Measurements from ENCODE around the gene APOC3.
"Not testable (repeated sequence)": the region's sequence is repeated elsewhere in the genome, so short reads cannot be mapped to it uniquely, and the experiment has no call there.

Gene APOC3

DNA sequence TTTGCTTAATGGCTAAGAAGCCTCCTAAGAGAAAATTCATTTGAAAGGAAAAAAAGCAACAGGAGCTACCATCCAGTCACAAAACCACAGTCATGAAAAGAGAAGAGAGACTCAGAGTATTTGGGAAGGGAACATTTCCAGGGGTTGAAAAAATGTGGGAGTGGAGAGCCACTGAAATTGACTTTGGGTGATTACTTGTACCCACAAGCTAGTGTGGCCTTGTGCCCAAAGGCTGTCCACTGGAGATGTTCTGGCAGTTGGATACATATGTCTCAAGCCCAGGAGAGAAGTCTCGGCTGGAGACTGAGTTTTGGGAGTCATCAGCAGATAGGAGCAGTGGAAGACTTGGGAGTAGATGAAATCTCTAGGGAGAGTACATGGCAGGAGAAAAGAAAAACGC lies 34.9 kb upstream of the APOC3 start:
- Mint-ChIP-seq H3K4me1 (peaks cover 13% of the 10 kb centered on the region), H3K27me3 (peaks cover 26% of the 10 kb centered on the region), H3K9me3 (no peaks in the 10 kb centered on the region), H3K27ac (no peak overlapping the region), H3K4me3 (no peak overlapping the region)
- DNase-seq (no peak), ATAC-seq (no peak)

DNA sequence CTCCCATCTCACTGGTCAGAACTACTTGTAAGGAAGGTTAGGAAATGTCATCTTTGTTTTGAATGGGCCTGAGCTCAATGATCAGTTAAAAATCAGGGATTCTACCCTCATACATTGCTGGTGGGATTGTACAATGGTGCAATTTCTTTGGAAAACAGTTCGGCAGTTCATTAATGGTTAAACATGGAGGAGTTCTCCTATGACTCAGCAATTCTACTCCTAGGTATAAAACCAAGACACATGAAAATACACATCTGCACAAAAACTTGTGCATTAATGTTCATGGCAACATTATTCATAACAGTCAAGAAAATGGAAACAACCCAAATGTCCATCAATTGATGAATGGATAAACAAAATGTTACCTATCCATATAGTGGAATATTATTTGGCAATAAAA lies 33.2 kb upstream of the APOC3 start:
- H3K9me3 Mint-ChIP-seq: no peaks in the 10 kb centered on the region
- H3K4me3 Mint-ChIP-seq: no peak overlapping the region
- peaks cover 2% of the 10 kb centered on the region for H3K4me1 Mint-ChIP-seq
- peaks cover 18% of the 10 kb centered on the region for H3K27me3 Mint-ChIP-seq
- ATAC-seq: no peak
- no peak overlapping the region for H3K27ac Mint-ChIP-seq
- DNase-seq: no peak

DNA sequence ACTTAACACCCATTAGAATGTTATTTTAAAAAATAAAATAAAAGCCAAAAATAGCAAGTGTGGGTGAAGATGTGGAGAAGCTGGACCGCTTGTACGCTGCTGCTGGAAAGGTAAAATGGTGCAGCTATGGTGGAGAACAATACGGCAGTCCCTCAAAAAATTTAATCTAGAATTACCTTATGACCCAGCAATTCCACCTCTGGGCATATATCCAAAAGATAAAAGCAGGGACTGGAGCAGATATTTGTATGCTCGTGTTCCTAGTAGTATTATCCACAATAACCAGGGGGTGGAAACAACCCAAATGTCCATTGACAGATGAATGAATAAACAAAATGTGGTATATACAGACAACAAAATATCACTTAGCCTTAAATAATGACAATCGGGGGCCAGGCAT lies 31.9 kb upstream of the APOC3 start:
- Mint-ChIP-seq H3K4me1 (no peaks in the 10 kb centered on the region), H3K4me3 (no peak overlapping the region)
- no peak for ATAC-seq

DNA sequence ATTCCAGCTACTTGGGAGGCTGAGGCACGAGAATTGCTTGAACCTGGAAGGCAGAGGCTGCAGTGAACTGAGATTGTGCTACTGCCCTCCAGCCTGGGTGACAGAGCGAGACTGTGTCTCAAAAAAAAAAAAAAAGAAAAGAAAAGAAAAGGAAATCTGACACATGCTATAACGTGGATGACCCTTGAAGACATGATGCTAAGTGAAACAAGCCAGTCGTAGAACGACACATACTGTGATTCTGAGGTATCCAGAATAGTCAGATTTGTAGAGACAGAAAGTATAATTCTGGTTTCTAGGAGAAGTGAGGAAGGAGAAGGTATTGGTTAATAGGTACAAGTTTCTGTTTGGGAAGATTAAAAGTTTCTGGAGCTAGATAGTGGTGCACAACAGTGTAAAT lies 31.3 kb upstream of the APOC3 start:
- Mint-ChIP-seq H3K9me3 (no peaks in the 10 kb centered on the region), H3K27me3 (peaks cover 18% of the 10 kb centered on the region), H3K4me3 (no peak overlapping the region), H3K4me1 (no peaks in the 10 kb centered on the region), H3K27ac (no peak overlapping the region)
- ATAC-seq: peak; percentile 57
- no peak for DNase-seq

More for the DNA sequence above, 31.9 kb upstream of the APOC3 start:
- Mint-ChIP-seq H3K9me3 (no peaks in the 10 kb centered on the region), H3K27me3 (peaks cover 18% of the 10 kb centered on the region), H3K27ac (no peak overlapping the region)
- DNase-seq: no peak

DNA sequence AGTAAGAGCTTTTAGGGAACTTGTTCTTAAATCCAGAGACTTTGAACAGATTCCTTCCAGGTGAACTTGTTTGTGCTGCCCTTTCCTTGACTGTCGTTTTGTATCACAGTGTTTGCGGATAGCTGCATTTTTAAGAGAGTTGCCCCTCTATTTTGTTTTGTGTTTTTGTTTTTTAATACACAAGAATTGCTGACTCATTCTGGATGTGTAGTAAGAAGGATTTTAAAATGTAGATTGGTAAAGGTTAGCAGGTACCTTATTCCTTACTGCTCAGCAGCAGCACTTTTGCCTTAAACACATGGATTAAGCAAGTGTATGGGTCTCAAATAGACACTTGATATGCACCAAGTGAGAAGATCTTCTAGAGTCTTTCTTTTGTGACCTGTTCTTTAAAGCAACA lies 29.1 kb upstream of the APOC3 start:
- no peak for DNase-seq
- Mint-ChIP-seq H3K27ac (no peak overlapping the region), H3K4me1 (no peaks in the 10 kb centered on the region), H3K9me3 (no peaks in the 10 kb centered on the region), H3K27me3 (peaks cover 10% of the 10 kb centered on the region), H3K4me3 (no peak overlapping the region)
- ATAC-seq: no peak

DNA sequence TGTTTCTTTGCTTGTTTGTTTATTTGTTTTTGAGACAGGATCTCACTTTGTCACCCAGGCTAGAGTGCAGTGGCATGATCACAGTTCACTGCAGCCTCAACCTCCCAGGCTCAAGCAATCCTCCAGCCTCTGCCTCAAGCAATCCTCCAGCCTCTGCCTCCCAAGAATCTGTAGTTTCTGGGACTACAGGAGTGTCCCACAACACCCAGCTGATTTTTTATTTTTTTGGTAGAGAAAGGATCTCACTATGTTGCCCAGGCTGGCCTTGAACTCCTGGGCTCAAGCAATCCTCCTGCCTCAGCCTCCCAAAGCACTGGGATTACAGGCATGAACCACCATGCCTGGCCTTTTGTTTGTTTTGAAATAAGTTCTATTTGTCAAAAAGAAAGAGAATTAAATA lies 28.0 kb upstream of the APOC3 start:
- not testable (repeated sequence) for H3K27me3 Mint-ChIP-seq, H3K27ac Mint-ChIP-seq, ATAC-seq, H3K9me3 Mint-ChIP-seq, H3K4me3 Mint-ChIP-seq, H3K4me1 Mint-ChIP-seq, DNase-seq

DNA sequence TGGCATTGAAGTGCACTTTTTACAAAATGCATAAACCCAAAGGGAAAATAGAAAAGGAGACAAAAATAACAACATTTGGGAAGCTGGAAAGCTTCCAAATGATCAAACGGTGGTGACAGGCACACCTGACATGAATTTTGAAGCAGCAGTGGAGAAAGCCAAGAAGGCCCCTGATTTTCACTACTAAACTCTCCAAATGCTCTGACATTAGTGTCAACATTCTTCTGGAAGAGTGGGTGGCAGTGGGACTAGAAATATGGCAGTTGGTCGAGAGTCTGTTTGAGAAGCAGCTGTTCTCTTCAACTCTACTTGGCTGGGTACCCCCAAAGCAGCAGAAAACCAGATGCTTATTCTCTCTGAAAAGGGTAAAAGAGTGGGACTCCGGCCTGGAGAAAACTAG lies 25.7 kb upstream of the APOC3 start:
- DNase-seq (no peak), ATAC-seq (no peak)
- H3K9me3 Mint-ChIP-seq: no peaks in the 10 kb centered on the region
- H3K4me3 Mint-ChIP-seq: no peak overlapping the region
- H3K27me3 Mint-ChIP-seq: peaks cover 4% of the 10 kb centered on the region
- H3K4me1 Mint-ChIP-seq: no peaks in the 10 kb centered on the region
- H3K27ac Mint-ChIP-seq: no peak overlapping the region

DNA sequence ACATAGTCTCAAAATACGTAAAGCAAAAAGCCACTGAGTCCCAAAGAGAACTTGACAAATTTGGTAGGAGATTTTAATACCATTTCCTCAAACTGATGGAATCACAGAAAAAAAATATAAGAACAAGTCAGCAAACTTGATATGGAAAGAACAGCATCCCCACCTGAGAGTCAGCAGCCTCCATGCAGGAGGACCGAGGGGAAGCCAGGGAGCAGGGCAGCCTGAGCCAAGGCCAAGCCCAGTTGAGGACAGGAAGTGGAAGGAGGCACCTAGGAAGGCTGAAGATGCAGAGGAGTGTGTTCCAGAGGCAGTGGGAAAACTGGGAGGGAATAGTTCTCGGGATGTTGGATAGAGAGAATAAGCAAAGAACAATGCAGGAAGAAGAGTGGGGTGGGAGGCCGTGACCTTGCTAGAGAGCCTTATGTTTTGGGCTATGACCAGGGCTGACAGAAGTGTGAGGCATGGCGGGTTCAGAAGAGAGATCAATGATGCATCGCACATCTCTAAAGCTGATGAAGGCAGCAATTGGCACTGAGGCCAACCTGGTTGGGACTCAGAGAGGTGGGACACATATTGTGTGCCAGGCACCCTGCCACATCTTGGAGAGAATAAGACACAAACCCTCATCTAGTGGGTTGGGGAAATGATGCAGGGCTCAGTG lies 22.0 kb upstream of the APOC3 start:
- Mint-ChIP-seq H3K27ac (no peak overlapping the region), H3K9me3 (no peaks in the 10 kb centered on the region), H3K4me3 (no peak overlapping the region), H3K27me3 (no peaks in the 10 kb centered on the region), H3K4me1 (no peaks in the 10 kb centered on the region)
- DNase-seq (no peak), ATAC-seq (no peak)

DNA sequence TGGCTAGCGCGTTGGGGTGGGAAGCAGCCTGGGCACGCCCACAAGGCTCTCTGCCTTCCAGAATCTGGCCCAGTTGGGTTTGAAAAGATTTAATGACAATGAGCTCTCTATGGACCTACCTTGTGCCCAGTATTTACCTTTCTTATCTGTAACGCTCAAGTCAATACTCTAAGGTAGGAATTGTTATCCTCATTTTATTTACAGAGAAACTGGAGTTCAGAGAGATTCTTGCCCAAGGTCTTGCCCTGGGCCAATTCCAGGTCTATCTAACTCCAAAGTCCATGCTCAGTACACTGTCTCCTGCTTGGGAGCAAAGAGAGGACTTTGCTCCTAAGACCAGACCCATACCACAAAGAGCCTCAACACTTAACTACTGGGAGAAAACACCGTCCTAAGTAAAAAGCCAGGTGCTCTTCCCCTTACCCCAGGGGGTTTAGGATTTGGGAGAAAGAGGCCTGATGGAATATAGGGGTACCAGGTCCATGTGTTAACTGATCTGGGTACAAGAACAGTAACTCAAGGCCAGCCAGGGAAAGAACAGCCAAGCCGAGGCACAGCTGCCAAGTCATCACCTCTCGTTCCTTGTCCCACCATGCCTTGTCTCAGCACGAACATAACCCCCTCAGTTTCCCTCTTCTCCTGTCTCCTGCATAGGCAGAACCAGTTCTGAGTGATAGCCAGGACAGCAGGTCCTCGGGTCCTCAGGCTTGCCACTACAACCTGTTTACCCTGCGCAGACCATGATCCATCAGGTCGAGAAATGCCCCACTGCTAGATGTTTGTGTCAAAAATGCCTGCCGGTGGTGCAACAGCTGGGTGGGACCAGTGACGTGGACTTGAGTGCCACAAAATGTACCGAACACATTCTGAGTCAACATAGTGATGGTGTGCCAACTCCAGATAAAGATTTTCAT lies 21.2 kb upstream of the APOC3 start:
- H3K27ac Mint-ChIP-seq: no peak overlapping the region
- no peak for ATAC-seq

DNA sequence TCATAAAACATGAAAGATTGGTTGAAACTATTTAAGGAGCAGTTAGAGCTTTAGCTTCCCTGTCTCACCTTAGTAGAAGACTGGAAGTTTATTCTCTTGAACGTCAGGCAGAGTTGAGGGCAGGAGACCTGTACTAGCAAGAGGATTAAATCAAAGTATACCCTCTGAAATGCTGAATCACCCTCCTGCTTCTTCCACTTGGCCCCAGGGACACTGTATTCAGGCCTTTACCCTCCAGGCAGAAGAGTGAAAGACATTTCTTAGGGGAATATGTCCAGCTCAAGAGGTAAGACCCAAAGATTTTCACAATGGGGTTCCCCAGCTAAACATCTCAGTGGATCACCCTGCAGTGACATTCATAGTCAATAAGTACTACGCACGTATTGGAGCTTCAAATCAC lies 18.5 kb upstream of the APOC3 start:
- no peak for DNase-seq
- no peak for ATAC-seq
- no peaks in the 10 kb centered on the region for H3K4me1 Mint-ChIP-seq
- no peak overlapping the region for H3K4me3 Mint-ChIP-seq
- H3K27me3 Mint-ChIP-seq: no peaks in the 10 kb centered on the region
- H3K27ac Mint-ChIP-seq: no peak overlapping the region
- H3K9me3 Mint-ChIP-seq: no peaks in the 10 kb centered on the region

More for the DNA sequence above, 21.2 kb upstream of the APOC3 start:
- H3K4me3 Mint-ChIP-seq: no peak overlapping the region
- H3K9me3 Mint-ChIP-seq: no peaks in the 10 kb centered on the region
- no peaks in the 10 kb centered on the region for H3K4me1 Mint-ChIP-seq
- DNase-seq: no peak
- no peaks in the 10 kb centered on the region for H3K27me3 Mint-ChIP-seq

DNA sequence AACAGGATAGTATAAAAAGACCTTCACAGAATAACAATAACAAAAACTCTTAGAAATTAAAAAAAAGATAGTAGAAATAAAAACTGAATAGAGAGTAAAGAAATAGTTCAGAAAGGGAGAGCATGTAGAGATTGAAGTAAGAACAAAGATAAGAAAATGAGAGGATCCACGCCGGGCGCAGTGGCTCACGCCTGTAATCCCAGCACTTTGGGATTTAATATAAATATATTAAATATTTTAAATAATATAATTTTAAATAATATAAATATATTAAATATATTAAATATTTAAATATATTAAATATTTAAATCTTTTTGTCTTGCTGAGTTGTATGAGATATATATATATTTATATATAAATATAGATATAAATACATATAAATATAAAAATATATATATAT lies 17.6 kb upstream of the APOC3 start:
- ATAC-seq (no peak), DNase-seq (no peak)
- Mint-ChIP-seq H3K27ac (no peak overlapping the region), H3K27me3 (no peaks in the 10 kb centered on the region), H3K4me1 (no peaks in the 10 kb centered on the region), H3K4me3 (no peak overlapping the region), H3K9me3 (no peaks in the 10 kb centered on the region)

DNA sequence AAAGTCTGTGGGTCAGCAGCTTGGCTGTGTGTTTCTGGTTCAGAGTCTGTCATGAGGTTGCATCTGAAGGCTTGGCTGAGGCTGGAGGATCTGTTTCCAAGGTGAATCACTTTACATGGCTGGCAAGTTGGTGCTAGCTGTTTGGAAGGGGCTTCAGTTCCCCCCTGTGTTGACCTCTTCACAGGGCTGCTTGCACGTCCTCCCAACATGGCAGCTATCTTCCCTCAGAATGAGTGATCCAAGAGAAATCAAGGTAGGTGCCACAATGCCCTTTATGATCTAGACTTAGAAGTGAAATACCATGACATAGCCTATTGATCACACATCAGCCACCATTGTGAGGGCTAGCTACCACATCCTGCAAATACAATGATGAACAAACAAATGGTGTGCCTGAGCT lies 16.5 kb upstream of the APOC3 start:
- Mint-ChIP-seq H3K27me3 (no peaks in the 10 kb centered on the region), H3K9me3 (no peaks in the 10 kb centered on the region), H3K4me1 (no peaks in the 10 kb centered on the region), H3K27ac (no peak overlapping the region), H3K4me3 (no peak overlapping the region)
- no peak for DNase-seq
- ATAC-seq: no peak

DNA sequence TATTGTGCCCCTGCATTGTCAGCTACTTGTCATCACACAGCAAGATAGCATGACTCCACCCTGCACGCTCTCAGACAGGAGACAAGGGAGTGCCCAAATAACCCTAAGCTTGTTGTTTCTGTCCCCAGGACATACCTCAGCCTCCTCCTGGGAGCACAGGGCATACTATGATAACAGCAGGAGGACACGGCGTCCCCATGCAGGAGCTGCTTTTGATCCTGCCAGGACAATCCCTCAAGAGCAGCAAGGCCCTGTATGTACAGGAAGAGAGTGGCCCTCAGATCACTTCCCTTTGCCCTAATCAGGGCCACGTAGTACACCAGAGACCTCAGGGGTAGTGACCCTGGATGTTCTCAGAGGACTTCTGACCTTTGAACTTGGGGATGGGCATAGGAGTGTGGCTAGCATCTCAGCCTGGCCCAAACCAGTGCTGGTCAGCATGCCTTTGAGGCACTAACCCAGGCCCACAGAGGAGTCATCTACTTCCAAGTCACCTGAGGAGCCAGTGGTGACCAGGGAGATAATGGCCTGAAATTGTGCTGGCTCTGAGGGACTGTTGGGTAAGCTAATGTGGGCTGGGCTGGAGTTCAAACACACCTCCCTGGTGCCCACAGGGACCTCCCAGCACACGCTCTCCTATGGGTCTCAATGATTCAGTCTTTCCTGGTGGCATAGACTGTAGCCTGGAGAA lies 15.8 kb upstream of the APOC3 start:
- no peaks in the 10 kb centered on the region for H3K27me3 Mint-ChIP-seq
- no peak overlapping the region for H3K4me3 Mint-ChIP-seq
- ATAC-seq (no peak), DNase-seq (no peak)
- no peaks in the 10 kb centered on the region for H3K4me1 Mint-ChIP-seq
- no peak overlapping the region for H3K27ac Mint-ChIP-seq
- H3K9me3 Mint-ChIP-seq: no peaks in the 10 kb centered on the region

DNA sequence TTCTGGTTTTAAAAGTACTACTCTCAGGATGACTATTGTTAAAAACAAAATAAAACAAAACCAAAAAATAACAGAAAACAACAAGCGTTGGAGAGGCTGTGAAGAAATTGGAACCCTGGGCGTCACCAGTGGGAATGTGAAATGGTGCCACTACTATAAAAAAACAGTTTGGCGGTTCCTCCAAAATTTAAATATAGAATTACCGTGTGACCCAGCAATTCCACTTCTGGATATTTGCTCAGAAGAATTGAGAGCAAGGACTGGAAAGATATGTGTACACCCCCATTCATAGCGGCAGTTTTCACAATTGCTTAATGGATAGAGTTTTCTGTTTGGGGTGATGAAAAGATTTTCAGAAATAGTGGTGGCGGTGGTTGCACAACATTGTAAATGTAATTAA lies 15.2 kb upstream of the APOC3 start:
- DNase-seq: no peak
- H3K4me3 Mint-ChIP-seq: no peak overlapping the region
- no peaks in the 10 kb centered on the region for H3K4me1 Mint-ChIP-seq
- H3K9me3 Mint-ChIP-seq: no peaks in the 10 kb centered on the region
- H3K27me3 Mint-ChIP-seq: no peaks in the 10 kb centered on the region
- ATAC-seq: no peak
- no peak overlapping the region for H3K27ac Mint-ChIP-seq

DNA sequence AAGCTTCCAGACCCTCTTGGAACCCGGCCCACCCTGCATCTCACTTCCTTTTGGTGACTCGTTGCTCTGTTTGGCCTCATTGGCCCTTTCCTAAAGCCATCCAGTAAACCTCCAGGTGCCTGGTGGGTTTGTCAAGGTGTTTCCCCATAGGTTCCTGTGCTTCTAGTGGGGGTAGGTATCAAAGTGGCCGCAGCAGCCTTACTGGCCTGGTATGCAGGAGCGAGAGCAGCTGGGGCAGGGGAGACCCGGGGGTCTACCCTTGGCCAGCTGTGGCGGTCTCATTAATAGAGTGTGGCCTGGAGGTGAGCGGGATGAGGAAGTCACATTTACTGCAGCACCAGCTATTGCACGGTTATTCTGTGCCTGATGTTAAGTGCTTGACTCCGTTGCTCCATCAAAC lies 10.7 kb upstream of the APOC3 start:
- H3K9me3 Mint-ChIP-seq: no peaks in the 10 kb centered on the region

More for the DNA sequence above, 10.7 kb upstream of the APOC3 start:
- Mint-ChIP-seq H3K27me3 (no peaks in the 10 kb centered on the region), H3K4me3 (no peak overlapping the region), H3K4me1 (no peaks in the 10 kb centered on the region), H3K27ac (no peak overlapping the region)
- ATAC-seq (no peak), DNase-seq (no peak)

Measured in stimulated activated naive CD8-positive, alpha-beta T cell treated with anti-CD3 and anti-CD28 coated beads, Interleukin-15, amount 100 ng/mL, for 72 hours (primary cell).